IMR-90 (cell line): Measurements from ENCODE around the gene LGALS3. TPM values are rescaled to one million over a fixed set of nuclear protein-coding genes. Genes with fewer than 3 reads are reported as not detected.

Experiments
- ATAC-seq: fragments of 200-7000 bp; cut with Tn5 transposase; 2 replicates; pipeline ENCODE4 v1.9.1; 2020; ENCODE audit warnings: low read depth, mild to moderate bottlenecking, moderate library complexity
- BruUV-seq: library from RNA; stranded (reverse); fragments of 400-500 nt; replicated peaks from 2 replicates; lab custom pipeline; 2021; lab: Mats Ljungman, UMichigan
- CTCF ChIA-PET: fragments of 300-600 bp; formaldehyde crosslinking; extraction: SDS; loops from one replicate; lab custom pipeline; 2021; ENCODE audit warnings: antibody characterized with exemption; lab: Yijun Ruan, JAX
- POLR2A ChIA-PET: fragments of 300-600 bp; sonication (Branson Sonifier 250); formaldehyde crosslinking; loops from one replicate; lab custom pipeline; 2022; ENCODE audit warnings: antibody characterized with exemption; ENCODE audit not compliant: unreplicated experiment; lab: Charles Lee
- DNase-seq: peaks from one replicate; pipeline ENCODE4 v3.0.0; 2013
- H2AFZ ChIP-seq: replicated peaks from 2 replicates; pipeline ENCODE3; 2013; ENCODE audit warnings: low read length, mild to moderate bottlenecking; ENCODE audit not compliant: poor library complexity
- H2AK5ac ChIP-seq: 2 replicates; pipeline ENCODE4 v1.6.1; 2013; ENCODE audit warnings: low read depth, low read length, inconsistent platforms
- H2AK9ac ChIP-seq: replicated peaks from 2 replicates; pipeline ENCODE3; 2013; ENCODE audit warnings: mild to moderate bottlenecking, low read depth, low read length, moderate library complexity; ENCODE audit not compliant: poor library complexity
- H2BK120ac ChIP-seq: 2 replicates; pipeline ENCODE4 v1.6.1; 2013; ENCODE audit warnings: low read depth, low read length, inconsistent platforms
- H2BK15ac ChIP-seq: 3 replicates; pipeline ENCODE4 v1.6.1; 2013; ENCODE audit warnings: low read depth, low read length, inconsistent platforms
- H2BK20ac ChIP-seq: 2 replicates; pipeline ENCODE4 v1.6.1; 2013; ENCODE audit warnings: low read depth, mild to moderate bottlenecking, inconsistent platforms, low read length, moderate library complexity
- H2BK5ac ChIP-seq: 2 replicates; pipeline ENCODE4 v1.6.1; 2013; ENCODE audit warnings: mild to moderate bottlenecking, low read depth, low read length, inconsistent platforms; ENCODE audit not compliant: poor library complexity, severe bottlenecking
- H3K14ac ChIP-seq: replicated peaks from 2 replicates; pipeline ENCODE4 v1.6.1; 2013; ENCODE audit warnings: low read depth, low read length, inconsistent platforms
- H3K18ac ChIP-seq: 2 replicates; pipeline ENCODE4 v1.6.1; 2013; ENCODE audit warnings: low read depth, low read length, control low read depth
- H3K23ac ChIP-seq: 2 replicates; pipeline ENCODE4 v1.6.1; 2013; ENCODE audit warnings: low read depth, low read length, inconsistent platforms
- H3K27ac ChIP-seq: 2 replicates; pipeline ENCODE4 v1.5.1; 2013; ENCODE audit warnings: mild to moderate bottlenecking, control low read depth, low read length; ENCODE audit not compliant: insufficient read depth
- H3K27me3 ChIP-seq: 2 replicates; pipeline ENCODE4 v1.6.1; 2013; ENCODE audit warnings: low read length; ENCODE audit not compliant: control insufficient read depth, insufficient read depth
- H3K36me3 ChIP-seq: 2 replicates; pipeline ENCODE4 v1.6.1; 2013; ENCODE audit warnings: low read length, mixed read lengths; ENCODE audit not compliant: control insufficient read depth, insufficient read depth
- H3K4ac ChIP-seq: 2 replicates; pipeline ENCODE4 v1.6.1; 2013; ENCODE audit warnings: low read depth, low read length, inconsistent platforms
- H3K4me1 ChIP-seq: 2 replicates; pipeline ENCODE4 v1.6.1; 2013; ENCODE audit warnings: low read length, mixed read lengths; ENCODE audit not compliant: control insufficient read depth, insufficient read depth
- H3K4me2 ChIP-seq: 2 replicates; pipeline ENCODE4 v1.6.1; 2013; ENCODE audit warnings: low read depth, mild to moderate bottlenecking, control low read depth, low read length, moderate library complexity
- H3K4me3 ChIP-seq: 2 replicates; pipeline ENCODE4 v1.5.1; 2013; ENCODE audit warnings: low read depth, mild to moderate bottlenecking, control low read depth, low read length, moderate library complexity; ENCODE audit not compliant: insufficient read depth
- H3K56ac ChIP-seq: 2 replicates; pipeline ENCODE4 v1.6.1; 2013; ENCODE audit warnings: low read length, inconsistent platforms; ENCODE audit not compliant: insufficient read depth; ENCODE audit errors: extremely low read depth
- H3K79me1 ChIP-seq, 2 experiments: 2 replicates each; pipeline ENCODE4 v1.6.1; 2013; ENCODE audit warnings: low read length in 2 of 2, inconsistent platforms in 1 of 2, low read depth in 1 of 2
- H3K9ac ChIP-seq: 2 replicates; pipeline ENCODE4 v1.6.1; 2013; ENCODE audit warnings: low read depth, low read length, control low read depth
- H3K9me1 ChIP-seq: 2 replicates; pipeline ENCODE4 v1.6.1; 2013; ENCODE audit warnings: low read length, inconsistent platforms; ENCODE audit not compliant: insufficient read depth
- H3K9me3 ChIP-seq: 2 replicates; pipeline ENCODE4 v1.6.1; 2013; ENCODE audit warnings: low read length; ENCODE audit not compliant: control insufficient read depth, insufficient read depth
- H4K20me1 ChIP-seq: 2 replicates; pipeline ENCODE4 v1.6.1; 2013; ENCODE audit warnings: low read length, inconsistent platforms; ENCODE audit not compliant: insufficient read depth
- H4K5ac ChIP-seq: 2 replicates; pipeline ENCODE4 v1.6.1; 2013; ENCODE audit warnings: mild to moderate bottlenecking, low read depth, low read length, control low read depth
- H4K8ac ChIP-seq, 2 experiments: 2 replicates each; pipeline ENCODE4 v1.6.1; 2013; ENCODE audit warnings: low read depth in 2 of 2, low read length in 2 of 2, control low read depth in 1 of 2, inconsistent platforms in 1 of 2
- H4K91ac ChIP-seq: 2 replicates; pipeline ENCODE4 v1.6.1; 2013; ENCODE audit warnings: low read depth, low read length, inconsistent platforms; ENCODE audit not compliant: insufficient read depth
- MAFK ChIP-seq: IDR thresholded peaks from 2 replicates; pipeline ENCODE4 v1.6.1; 2012; ENCODE audit warnings: low read depth, low read length, improper control_type of control experiment
- MAZ ChIP-seq: IDR thresholded peaks from 2 replicates; pipeline ENCODE4 v1.6.1; 2012; ENCODE audit warnings: low read depth, mild to moderate bottlenecking, low read length, improper control_type of control experiment, moderate library complexity, borderline replicate concordance
- MXI1 ChIP-seq: IDR thresholded peaks from 2 replicates; pipeline ENCODE4 v1.6.1; 2012; ENCODE audit warnings: low read depth, mild to moderate bottlenecking, low read length, moderate library complexity, borderline replicate concordance
- NFE2L2 ChIP-seq: fragments of 150-350 bp; IDR thresholded peaks from 2 replicates; pipeline ENCODE4 v1.6.1; 2016; ENCODE audit warnings: low read depth, mild to moderate bottlenecking, low read length
- POLR2A ChIP-seq: IDR thresholded peaks from 2 replicates; pipeline ENCODE4 v1.6.1; 2012; ENCODE audit warnings: mild to moderate bottlenecking, low read depth, low read length
- RCOR1 ChIP-seq: IDR thresholded peaks from 2 replicates; pipeline ENCODE4 v1.6.1; 2012; ENCODE audit warnings: mild to moderate bottlenecking, low read length, improper control_type of control experiment; ENCODE audit not compliant: insufficient replicate concordance
- RFX5 ChIP-seq: IDR thresholded peaks from 2 replicates; pipeline ENCODE4 v1.8.0; 2012; ENCODE audit warnings: low read depth, mild to moderate bottlenecking, low read length, moderate library complexity
- SMC3 ChIP-seq: fragments of 150-350 bp; IDR thresholded peaks from 2 replicates; pipeline ENCODE4 v1.6.1; 2016; ENCODE audit warnings: low read depth, mild to moderate bottlenecking, antibody characterized with exemption, low read length, moderate library complexity
- WGBS, 2 experiments: methylation state at CpG; one replicate each; pipeline versions ENCODE4 v1.1.5 to v1.1.7; 2013; ENCODE audit warnings: missing lambda C conversion rate in 2 of 2; ENCODE audit not compliant: insufficient read length in 1 of 2; ENCODE audit errors: extremely low coverage in 2 of 2; 5-methylcytosine and 5-hydroxymethylcytosine counted together
- dilution Hi-C: fragments of 300-500 bp; cut with HindIII; formaldehyde crosslinking; loops from one replicate; pipeline ENCODE4 v1.14.3; 2018; ENCODE audit warnings: low sequenced_read_pairs; ENCODE audit not compliant: unreplicated experiment
- in situ Hi-C: fragments of 300-500 bp; cut with MboI; formaldehyde crosslinking; loops from 3 replicates; pipeline ENCODE4 v1.14.3; 2019; ENCODE audit warnings: low sequenced_read_pairs, inconsistent platforms, mixed read lengths
- intact Hi-C: fragments of 100-400 bp; cut with micrococcal nuclease; formaldehyde crosslinking; loops from 2 replicates; pipeline ENCODE4 v1.10.0; 2022
- polyA plus RNA-seq, 3 experiments: library from polyadenylated mRNA; depleted of rRNA; stranded (reverse); fragments of >200 nt; gene quantifications; 2 replicates each; pipeline ENCODE4 v1.2.3, GENCODE V29; 2012; ENCODE audit warnings: low replicate concordance in 1 of 3
- total RNA-seq: library from RNA; depleted of rRNA; stranded (reverse); fragments of >200 nt; gene quantifications from 2 replicates; pipeline ENCODE4 v1.2.3, GENCODE V29; 2012
- TF ChIP-seq, protein P1 (sequence below): fragments of 150-350 bp; IDR thresholded peaks from 2 replicates; pipeline ENCODE4 v1.6.1; 2017; ENCODE audit warnings: mild to moderate bottlenecking, antibody characterized with exemption, low read length, low read depth
- TF ChIP-seq, protein P2 (sequence below): conservative IDR thresholded peaks from 2 replicates; pipeline ENCODE4 v1.5.1; 2012; ENCODE audit warnings: mild to moderate bottlenecking, low read depth, low read length, improper control_type of control experiment
- TF ChIP-seq, protein P3 (sequence below): fragments of 150-350 bp; IDR thresholded peaks from 2 replicates; pipeline ENCODE4 v1.6.1; 2016; ENCODE audit warnings: low read depth, mild to moderate bottlenecking, low read length, moderate library complexity, borderline replicate concordance

LGALS3 gene
- total and polyA plus RNA-seq, 2 of the 4 experiments (the other 2 are of a cell fraction), result 84.4 to 171 TPM

DNA sequence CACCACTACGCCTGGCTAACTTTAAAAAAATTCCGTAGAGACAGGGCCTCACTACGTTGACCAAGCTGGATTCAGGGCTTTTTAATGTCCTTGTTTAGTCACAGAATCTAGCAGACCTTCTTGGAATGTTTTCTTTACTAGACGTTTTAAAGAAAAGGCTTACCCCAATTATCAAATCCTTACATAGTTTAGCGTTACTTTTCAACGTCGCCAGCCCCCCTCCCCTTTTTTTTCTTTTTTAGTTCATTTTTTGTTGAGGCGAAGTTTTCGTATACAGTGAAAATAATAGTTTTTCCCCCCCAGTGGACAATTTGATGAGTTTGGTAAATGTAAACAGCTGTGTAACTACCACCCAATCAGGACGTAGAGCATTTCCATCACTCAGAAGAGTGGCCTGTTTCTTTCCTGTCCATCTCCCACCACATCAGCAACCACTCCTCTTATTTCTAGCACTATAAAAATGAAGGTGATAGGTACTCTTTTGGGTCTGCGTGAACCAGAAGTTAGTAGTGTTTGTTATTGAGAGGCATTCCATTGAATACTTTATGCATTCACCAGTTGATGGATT is 63.1 kb downstream of the LGALS3 start:
- dilution Hi-C loops, result no loop called here
- CTCF ChIA-PET, result no interaction called here
- H4K91ac ChIP-seq, result 0 out of 2 replicates have a peak overlapping the region, but pooled peaks have one; percentile 24
- intact Hi-C loops, result no loop called here
- H3K18ac ChIP-seq, result no peak overlapping the region
- in situ Hi-C loops, result no loop called here
- POLR2A ChIA-PET, result no interaction called here
- no peak overlapping the region for H2BK120ac ChIP-seq
- H4K8ac ChIP-seq, result peak overlapping the region; percentile 68 to 82
- H3K79me1 ChIP-seq, result peaks cover 16 to 25% of the 10 kb centered on the region in 2 experiments
- H3K4ac ChIP-seq, result peak overlapping the region; percentile 18
- WGBS, 2 experiments, result 80% methylated on average over 1 of the region's 11 CpGs; no CpG with 5 or more reads in 1 of the 2 experiments
- H3K23ac ChIP-seq, result no peak overlapping the region; the same call in 1 of the 2 replicates
- BruUV-seq, result no TSS peak
- no peak for TF ChIP-seq RFX5
- TF ChIP-seq, protein P1, sequence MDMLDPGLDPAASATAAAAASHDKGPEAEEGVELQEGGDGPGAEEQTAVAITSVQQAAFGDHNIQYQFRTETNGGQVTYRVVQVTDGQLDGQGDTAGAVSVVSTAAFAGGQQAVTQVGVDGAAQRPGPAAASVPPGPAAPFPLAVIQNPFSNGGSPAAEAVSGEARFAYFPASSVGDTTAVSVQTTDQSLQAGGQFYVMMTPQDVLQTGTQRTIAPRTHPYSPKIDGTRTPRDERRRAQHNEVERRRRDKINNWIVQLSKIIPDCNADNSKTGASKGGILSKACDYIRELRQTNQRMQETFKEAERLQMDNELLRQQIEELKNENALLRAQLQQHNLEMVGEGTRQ, result no peak
- TF ChIP-seq, protein P2, sequence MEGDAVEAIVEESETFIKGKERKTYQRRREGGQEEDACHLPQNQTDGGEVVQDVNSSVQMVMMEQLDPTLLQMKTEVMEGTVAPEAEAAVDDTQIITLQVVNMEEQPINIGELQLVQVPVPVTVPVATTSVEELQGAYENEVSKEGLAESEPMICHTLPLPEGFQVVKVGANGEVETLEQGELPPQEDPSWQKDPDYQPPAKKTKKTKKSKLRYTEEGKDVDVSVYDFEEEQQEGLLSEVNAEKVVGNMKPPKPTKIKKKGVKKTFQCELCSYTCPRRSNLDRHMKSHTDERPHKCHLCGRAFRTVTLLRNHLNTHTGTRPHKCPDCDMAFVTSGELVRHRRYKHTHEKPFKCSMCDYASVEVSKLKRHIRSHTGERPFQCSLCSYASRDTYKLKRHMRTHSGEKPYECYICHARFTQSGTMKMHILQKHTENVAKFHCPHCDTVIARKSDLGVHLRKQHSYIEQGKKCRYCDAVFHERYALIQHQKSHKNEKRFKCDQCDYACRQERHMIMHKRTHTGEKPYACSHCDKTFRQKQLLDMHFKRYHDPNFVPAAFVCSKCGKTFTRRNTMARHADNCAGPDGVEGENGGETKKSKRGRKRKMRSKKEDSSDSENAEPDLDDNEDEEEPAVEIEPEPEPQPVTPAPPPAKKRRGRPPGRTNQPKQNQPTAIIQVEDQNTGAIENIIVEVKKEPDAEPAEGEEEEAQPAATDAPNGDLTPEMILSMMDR, result no peak
- TF ChIP-seq, protein P3, sequence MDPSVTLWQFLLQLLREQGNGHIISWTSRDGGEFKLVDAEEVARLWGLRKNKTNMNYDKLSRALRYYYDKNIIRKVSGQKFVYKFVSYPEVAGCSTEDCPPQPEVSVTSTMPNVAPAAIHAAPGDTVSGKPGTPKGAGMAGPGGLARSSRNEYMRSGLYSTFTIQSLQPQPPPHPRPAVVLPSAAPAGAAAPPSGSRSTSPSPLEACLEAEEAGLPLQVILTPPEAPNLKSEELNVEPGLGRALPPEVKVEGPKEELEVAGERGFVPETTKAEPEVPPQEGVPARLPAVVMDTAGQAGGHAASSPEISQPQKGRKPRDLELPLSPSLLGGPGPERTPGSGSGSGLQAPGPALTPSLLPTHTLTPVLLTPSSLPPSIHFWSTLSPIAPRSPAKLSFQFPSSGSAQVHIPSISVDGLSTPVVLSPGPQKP, result no peak
- no peak for TF ChIP-seq MXI1
- TF ChIP-seq SMC3, result no peak
- no peak for TF ChIP-seq MAFK
- no peak for TF ChIP-seq NFE2L2
- TF ChIP-seq POLR2A, result no peak
- no peak for TF ChIP-seq MAZ
- TF ChIP-seq RCOR1, result no peak
- peak overlapping the region; percentile 70 for H2AK9ac ChIP-seq
- DNase-seq, result no peak
- H2AK5ac ChIP-seq, result peak overlapping the region; percentile 48; the same call in 1 of the 2 replicates
- no peak overlapping the region for H2BK15ac ChIP-seq
- H3K4me2 ChIP-seq, result peak overlapping the region; percentile 66
- no peaks in the 10 kb centered on the region for H3K36me3 ChIP-seq
- peak overlapping the region; percentile 40 for H3K27ac ChIP-seq
- H3K4me1 ChIP-seq, result no peaks in the 10 kb centered on the region
- no peak overlapping the region for H2BK20ac ChIP-seq
- H3K9me1 ChIP-seq, result no peaks in the 10 kb centered on the region; the same call in 1 of the 2 replicates
- no peaks in the 10 kb centered on the region for H3K9me3 ChIP-seq
- H4K5ac ChIP-seq, result peak overlapping the region; percentile 40
- no peak for ATAC-seq
- H3K14ac ChIP-seq, result peak overlapping the region; percentile 63; the same call in 1 of the 2 replicates
- peak overlapping the region; percentile 32 for H2BK5ac ChIP-seq
- H3K27me3 ChIP-seq, result no peaks in the 10 kb centered on the region
- H3K4me3 ChIP-seq, result peak overlapping the region; percentile 52
- H2AFZ ChIP-seq, result peak overlapping the region; percentile 93
- H3K56ac ChIP-seq, result 0 out of 2 replicates have a peak overlapping the region, but pooled peaks have one; percentile 16
- H3K9ac ChIP-seq, result peak overlapping the region; percentile 33
- H4K20me1 ChIP-seq, result no peaks in the 10 kb centered on the region
